Measurements from ENCODE around the gene RAP2A.

Gene RAP2A

GRCh38 chr13:97394542-97394941, 39.4 kb upstream of the RAP2A start:
- TF ChIP-seq CTCF (IDR thresholded peaks at IDR 0.05; ENCODE audit: low read length): no peak
- TF ChIP-seq EZH2 (optimal IDR thresholded peaks at IDR 0.05; ENCODE audit: low read depth, low read length): no peak
- TF ChIP-seq EZH2phosphoT487 (IDR thresholded peaks at IDR 0.05; ENCODE audit: low read length): no peak
- H3K9me2 ChIP-seq (replicated peaks; ENCODE audit: insufficient read depth, low read length): no peaks in the 10 kb centered on the region
- DNase-seq: no peak
- H3F3A ChIP-seq (ENCODE audit: insufficient read depth, low read length): no peaks in the 10 kb centered on the region
- no peak overlapping the region for H2AFZ ChIP-seq (ENCODE audit: low read length)
- H3K4me2 ChIP-seq (ENCODE audit: low read depth, low read length): no peak overlapping the region
- H3K79me2 ChIP-seq (ENCODE audit: low read length): no peaks in the 10 kb centered on the region
- no peaks in the 10 kb centered on the region; the same call in 1 of the 2 replicates for H3K36me3 ChIP-seq (replicated peaks; ENCODE audit: insufficient read depth, low read length)
- H4K20me1 ChIP-seq (ENCODE audit: insufficient read depth, low read length): no peaks in the 10 kb centered on the region
- H3K9ac ChIP-seq (ENCODE audit: low read length): no peak overlapping the region
- no peak overlapping the region for H3K27ac ChIP-seq (ENCODE audit: low read length)
- no peaks in the 10 kb centered on the region for H3K9me3 ChIP-seq (replicated peaks; ENCODE audit: insufficient read depth, low read length)
- no peaks in the 10 kb centered on the region for H3K4me1 ChIP-seq (ENCODE audit: low read length)
- no peaks in the 10 kb centered on the region for H3K27me3 ChIP-seq (replicated peaks; ENCODE audit: insufficient read depth, low read length)
- no peak overlapping the region for H3K4me3 ChIP-seq (ENCODE audit: low read length)

GRCh38 chr13:97395447-97396136, 38.4 kb upstream of the RAP2A start:
- Histone ChIP-seq H2AFZ (ENCODE audit: low read length) (no peak overlapping the region), H3K36me3 (replicated peaks; ENCODE audit: insufficient read depth, low read length) (no peaks in the 10 kb centered on the region), H3K4me1 (ENCODE audit: low read length) (no peaks in the 10 kb centered on the region), H3K9me2 (replicated peaks; ENCODE audit: insufficient read depth, low read length) (no peaks in the 10 kb centered on the region), H3K9me3 (replicated peaks; ENCODE audit: insufficient read depth, low read length) (no peaks in the 10 kb centered on the region), H3K27me3 (replicated peaks; ENCODE audit: insufficient read depth, low read length) (no peaks in the 10 kb centered on the region), H3K9ac (ENCODE audit: low read length) (no peak overlapping the region), H3F3A (ENCODE audit: insufficient read depth, low read length) (no peaks in the 10 kb centered on the region), H3K79me2 (ENCODE audit: low read length) (no peaks in the 10 kb centered on the region), H3K4me3 (ENCODE audit: low read length) (no peak overlapping the region), H3K27ac (ENCODE audit: low read length) (no peak overlapping the region), H4K20me1 (ENCODE audit: insufficient read depth, low read length) (no peaks in the 10 kb centered on the region), H3K4me2 (ENCODE audit: low read depth, low read length) (no peak overlapping the region)
- TF ChIP-seq CTCF (IDR thresholded peaks at IDR 0.05; ENCODE audit: low read length) (no peak), EZH2phosphoT487 (IDR thresholded peaks at IDR 0.05; ENCODE audit: low read length) (no peak), EZH2 (optimal IDR thresholded peaks at IDR 0.05; ENCODE audit: low read depth, low read length) (no peak)
- no peak for DNase-seq

- H2AFZ ChIP-seq (ENCODE audit: low read length): no peak overlapping the region
- no peaks in the 10 kb centered on the region for H3K9me2 ChIP-seq (replicated peaks; ENCODE audit: insufficient read depth, low read length)
- no peaks in the 10 kb centered on the region for H3F3A ChIP-seq (ENCODE audit: insufficient read depth, low read length)
- no peak overlapping the region for H3K4me3 ChIP-seq (ENCODE audit: low read length)
- H3K27me3 ChIP-seq (replicated peaks; ENCODE audit: insufficient read depth, low read length): no peaks in the 10 kb centered on the region
- TF ChIP-seq EZH2phosphoT487 (IDR thresholded peaks at IDR 0.05; ENCODE audit: low read length): no peak
- no peak for TF ChIP-seq CTCF (IDR thresholded peaks at IDR 0.05; ENCODE audit: low read length)
- TF ChIP-seq EZH2 (optimal IDR thresholded peaks at IDR 0.05; ENCODE audit: low read depth, low read length): no peak
- no peaks in the 10 kb centered on the region for H3K36me3 ChIP-seq (replicated peaks; ENCODE audit: insufficient read depth, low read length)
- no peak overlapping the region for H3K4me2 ChIP-seq (ENCODE audit: low read depth, low read length)
- H4K20me1 ChIP-seq (ENCODE audit: insufficient read depth, low read length): no peaks in the 10 kb centered on the region
- no peak for DNase-seq
- H3K27ac ChIP-seq (ENCODE audit: low read length): no peak overlapping the region
- no peaks in the 10 kb centered on the region for H3K9me3 ChIP-seq (replicated peaks; ENCODE audit: insufficient read depth, low read length)
- H3K79me2 ChIP-seq (ENCODE audit: low read length): no peaks in the 10 kb centered on the region
- no peak overlapping the region for H3K9ac ChIP-seq (ENCODE audit: low read length)
- H3K4me1 ChIP-seq (ENCODE audit: low read length): no peaks in the 10 kb centered on the region
Measured at GRCh38 chr13:97397267-97397666, 36.7 kb upstream of the RAP2A start.
